Endometrial microvascular endothelial cells (primary cell): ENCODE data around the gene EIF5A. TPM values are rescaled to one million over a fixed set of nuclear protein-coding genes. Genes with fewer than 3 reads are reported as not detected.

Experiments
- in situ Hi-C: cut with HindIII; loops from 2 replicates; pipeline ENCODE4 v1.10.0; 2017; ENCODE audit warnings: low sequenced_read_pairs, low pct_unique_long_range_greater_than_20kb; ENCODE audit errors: inconsistent ontology term
- total RNA-seq: library from RNA; depleted of rRNA; stranded (reverse); fragments of >200 nt; gene quantifications from one replicate; pipeline ENCODE4 v1.2.3, GENCODE V29; 2015; ENCODE audit errors: inconsistent ontology term

The EIF5A gene
- total RNA-seq, 1 donor from 2014 or later: 666 TPM

GRCh38 chr17:7309628-7310027 is 2.2 kb downstream of the EIF5A start:
- in situ Hi-C loops: no loop called here

- in situ Hi-C loops: no loop called here
Observed at GRCh38 chr17:7311110-7311705, 3.8 kb downstream of the EIF5A start.

- in situ Hi-C loops: no loop called here
Observed at GRCh38 chr17:7312432-7313087, 5.1 kb downstream of the EIF5A start.

- in situ Hi-C loops: no loop called here
Observed at GRCh38 chr17:7313088-7313889, 5.9 kb downstream of the EIF5A start.

GRCh38 chr17:7313890-7314718 is 6.7 kb downstream of the EIF5A start:
- in situ Hi-C loops: no loop called here

GRCh38 chr17:7314719-7315569 is 7.5 kb downstream of the EIF5A start, which contains the start of gene GPS2:
Gene GPS2, minus strand, starts transcription at chr17:7315360. Its CDS starts 308 bp downstream, at chr17:7315052.
- in situ Hi-C loops: no loop called here

- in situ Hi-C loops: no loop called here
Observed at GRCh38 chr17:7315570-7316235, 8.3 kb downstream of the EIF5A start.

- in situ Hi-C loops: no loop called here
Observed at GRCh38 chr17:7317161-7317803, 9.9 kb downstream of the EIF5A start.

- in situ Hi-C loops: no loop called here
Observed at GRCh38 chr17:7318121-7318860, 10.9 kb downstream of the EIF5A start.

- in situ Hi-C loops: no loop called here
Observed at GRCh38 chr17:7321466-7321865, 14.0 kb downstream of the EIF5A start.

GRCh38 chr17:7322520-7323194 is 15.2 kb downstream of the EIF5A start:
- in situ Hi-C loops: no loop called here

- in situ Hi-C loops: no loop called here
Observed at GRCh38 chr17:7323731-7324437, 16.5 kb downstream of the EIF5A start.

GRCh38 chr17:7324438-7324779 is 17.0 kb downstream of the EIF5A start:
- in situ Hi-C loops: no loop called here

GRCh38 chr17:7325031-7325528 is 17.7 kb downstream of the EIF5A start:
- in situ Hi-C loops: no loop called here

- in situ Hi-C loops: no loop called here
Observed at GRCh38 chr17:7326186-7326585, 18.8 kb downstream of the EIF5A start.

- in situ Hi-C loops: no loop called here
Observed at GRCh38 chr17:7327056-7327455, 19.6 kb downstream of the EIF5A start.
